Mucosa of stomach (tissue), 1 donor: ENCODE data around the gene GALNT17.

ENCODE experiments used
- H3K27me3 ChIP-seq: one replicate; pipeline ENCODE4 v1.7.0; 2013; ENCODE audit warnings: mild to moderate bottlenecking, low read length; ENCODE audit not compliant: control insufficient read depth, insufficient read depth
- H3K36me3 ChIP-seq: one replicate; pipeline ENCODE4 v1.7.0; 2013; ENCODE audit warnings: low read length; ENCODE audit not compliant: control insufficient read depth, insufficient read depth
- H3K4me1 ChIP-seq: one replicate; pipeline ENCODE4 v1.7.0; 2013; ENCODE audit warnings: mild to moderate bottlenecking, low read length; ENCODE audit not compliant: control insufficient read depth, insufficient read depth
- H3K4me3 ChIP-seq: one replicate; pipeline ENCODE4 v1.7.0; 2013; ENCODE audit warnings: low read length
- H3K9ac ChIP-seq: one replicate; pipeline ENCODE4 v1.7.0; 2013; ENCODE audit warnings: mild to moderate bottlenecking, low read length, moderate library complexity
- H3K9me3 ChIP-seq: one replicate; pipeline ENCODE4 v1.7.0; 2013; ENCODE audit warnings: mild to moderate bottlenecking, low read length, moderate library complexity; ENCODE audit not compliant: control insufficient read depth
- donor health status: Pancreatic carcinoma.

GALNT17 gene

GRCh38 chr7:71485586-71485985 is 353.6 kb downstream of the GALNT17 start:
- Histone ChIP-seq H3K4me3 (no peak overlapping the region), H3K27me3 (no peaks in the 10 kb centered on the region), H3K9ac (no peak overlapping the region), H3K9me3 (no peaks in the 10 kb centered on the region), H3K36me3 (no peaks in the 10 kb centered on the region), H3K4me1 (no peaks in the 10 kb centered on the region)

GRCh38 chr7:71486414-71486813 is 354.5 kb downstream of the GALNT17 start:
- H3K9ac ChIP-seq = no peak overlapping the region
- no peaks in the 10 kb centered on the region for H3K9me3 ChIP-seq

GRCh38 chr7:71486856-71487628 is 355.1 kb downstream of the GALNT17 start:
- no peak overlapping the region for H3K4me3 ChIP-seq
- no peaks in the 10 kb centered on the region for H3K36me3 ChIP-seq
- H3K4me1 ChIP-seq = no peaks in the 10 kb centered on the region
- H3K27me3 ChIP-seq = no peaks in the 10 kb centered on the region
- H3K9me3 ChIP-seq = no peaks in the 10 kb centered on the region
- no peak overlapping the region for H3K9ac ChIP-seq

More at GRCh38 chr7:71486414-71486813, 354.5 kb downstream of the GALNT17 start:
- H3K27me3 ChIP-seq = no peaks in the 10 kb centered on the region
- no peaks in the 10 kb centered on the region for H3K4me1 ChIP-seq
- H3K4me3 ChIP-seq = no peak overlapping the region
- no peaks in the 10 kb centered on the region for H3K36me3 ChIP-seq

- Histone ChIP-seq H3K9ac (no peak overlapping the region), H3K27me3 (no peaks in the 10 kb centered on the region), H3K4me3 (no peak overlapping the region), H3K9me3 (no peaks in the 10 kb centered on the region), H3K36me3 (no peaks in the 10 kb centered on the region), H3K4me1 (no peaks in the 10 kb centered on the region)
Observed at GRCh38 chr7:71488308-71488707, 356.4 kb downstream of the GALNT17 start.

GRCh38 chr7:71491336-71491735 is 359.4 kb downstream of the GALNT17 start:
- no peaks in the 10 kb centered on the region for H3K9me3 ChIP-seq
- no peak overlapping the region for H3K9ac ChIP-seq
- no peaks in the 10 kb centered on the region for H3K4me1 ChIP-seq
- H3K36me3 ChIP-seq = no peaks in the 10 kb centered on the region
- no peak overlapping the region for H3K4me3 ChIP-seq
- no peaks in the 10 kb centered on the region for H3K27me3 ChIP-seq

GRCh38 chr7:71495828-71496227 is 363.9 kb downstream of the GALNT17 start:
- H3K4me1 ChIP-seq = no peaks in the 10 kb centered on the region
- no peak overlapping the region for H3K4me3 ChIP-seq
- H3K9me3 ChIP-seq = no peaks in the 10 kb centered on the region
- no peaks in the 10 kb centered on the region for H3K27me3 ChIP-seq
- no peaks in the 10 kb centered on the region for H3K36me3 ChIP-seq
- H3K9ac ChIP-seq = no peak overlapping the region

- Histone ChIP-seq H3K4me1 (no peaks in the 10 kb centered on the region), H3K4me3 (no peak overlapping the region), H3K36me3 (no peaks in the 10 kb centered on the region), H3K9ac (no peak overlapping the region), H3K9me3 (no peaks in the 10 kb centered on the region), H3K27me3 (no peaks in the 10 kb centered on the region)
Observed at GRCh38 chr7:71497256-71497946, 365.5 kb downstream of the GALNT17 start.

GRCh38 chr7:71498381-71498780 is 366.4 kb downstream of the GALNT17 start:
- Histone ChIP-seq H3K4me1 (no peaks in the 10 kb centered on the region), H3K27me3 (no peaks in the 10 kb centered on the region), H3K36me3 (no peaks in the 10 kb centered on the region), H3K9me3 (no peaks in the 10 kb centered on the region), H3K9ac (no peak overlapping the region), H3K4me3 (no peak overlapping the region)

- H3K9ac ChIP-seq = no peak overlapping the region
- no peaks in the 10 kb centered on the region for H3K36me3 ChIP-seq
- no peak overlapping the region for H3K4me3 ChIP-seq
- H3K4me1 ChIP-seq = no peaks in the 10 kb centered on the region
- H3K9me3 ChIP-seq = no peaks in the 10 kb centered on the region
- H3K27me3 ChIP-seq = no peaks in the 10 kb centered on the region
Observed at GRCh38 chr7:71504697-71505441, 372.9 kb downstream of the GALNT17 start.

GRCh38 chr7:71506822-71507221 is 374.9 kb downstream of the GALNT17 start:
- Histone ChIP-seq H3K4me1 (no peaks in the 10 kb centered on the region), H3K36me3 (no peaks in the 10 kb centered on the region), H3K4me3 (no peak overlapping the region), H3K27me3 (no peaks in the 10 kb centered on the region), H3K9ac (no peak overlapping the region), H3K9me3 (no peaks in the 10 kb centered on the region)

GRCh38 chr7:71507680-71508602 is 376.0 kb downstream of the GALNT17 start:
- Histone ChIP-seq H3K9me3 (no peaks in the 10 kb centered on the region), H3K4me3 (no peak overlapping the region)

More at GRCh38 chr7:71507680-71508602, 376.0 kb downstream of the GALNT17 start:
- no peak overlapping the region for H3K9ac ChIP-seq
- H3K27me3 ChIP-seq = no peaks in the 10 kb centered on the region
- no peaks in the 10 kb centered on the region for H3K36me3 ChIP-seq
- no peaks in the 10 kb centered on the region for H3K4me1 ChIP-seq
